ENCODE measurements around the gene NUDT17.

- TF ChIP-seq POLR2A (IDR thresholded peaks at IDR 0.05; ENCODE audit: low read length) (no peak), GATA1 (IDR thresholded peaks at IDR 0.05; ENCODE audit: low read depth, low read length) (no peak)
These were observed 47.2 kb downstream of the NUDT17 start for GRCh38 chr1:145892486-145893087.
